NCI-H82 (cell line): ENCODE data around the gene HIPK2.
"Not testable (repeated sequence)": the region's sequence is repeated elsewhere in the genome, so short reads cannot be mapped to it uniquely, and the experiment has no call there.

Experiments used
- DNase-seq: peaks from one replicate; lab custom pipeline; 2025; lab: John Stamatoyannopoulos, UW

The HIPK2 gene

GRCh38 chr7:139623518-139623917 is 154.3 kb downstream of the HIPK2 start:
- DNase-seq = peak; percentile 31

GRCh38 chr7:139620676-139621344 is 157.0 kb downstream of the HIPK2 start:
- peak; percentile 64 for DNase-seq

- DNase-seq = no peak
Observed at GRCh38 chr7:139619367-139619657, 158.5 kb downstream of the HIPK2 start.

- DNase-seq = peak; percentile 50
Observed at GRCh38 chr7:139618482-139619366, 159.1 kb downstream of the HIPK2 start.

- no peak for DNase-seq
Observed at GRCh38 chr7:139617074-139617473, 160.7 kb downstream of the HIPK2 start.

GRCh38 chr7:139614886-139615285 is 162.9 kb downstream of the HIPK2 start:
- DNase-seq = no peak

GRCh38 chr7:139613971-139614411 is 163.8 kb downstream of the HIPK2 start:
- no peak for DNase-seq

- not testable (repeated sequence) for DNase-seq
Observed at GRCh38 chr7:139611556-139611955, 166.2 kb downstream of the HIPK2 start.

- no peak for DNase-seq
Observed at GRCh38 chr7:139610595-139610994, 167.2 kb downstream of the HIPK2 start.

- no peak for DNase-seq
Observed at GRCh38 chr7:139603896-139604295, 173.9 kb downstream of the HIPK2 start.

- no peak for DNase-seq
Observed at GRCh38 chr7:139603282-139603681, 174.5 kb downstream of the HIPK2 start.

GRCh38 chr7:139602143-139602722 is 175.6 kb downstream of the HIPK2 start:
- peak; percentile 56 for DNase-seq

GRCh38 chr7:139601176-139601575 is 176.6 kb downstream of the HIPK2 start:
- DNase-seq = no peak

GRCh38 chr7:139600306-139600705 is 177.5 kb downstream of the HIPK2 start:
- no peak for DNase-seq

GRCh38 chr7:139598642-139599041 is 179.2 kb downstream of the HIPK2 start:
- DNase-seq = no peak

GRCh38 chr7:139597028-139597427 is 180.8 kb downstream of the HIPK2 start:
- DNase-seq = no peak

GRCh38 chr7:139596626-139597025 is 181.2 kb downstream of the HIPK2 start:
- DNase-seq = no peak

- DNase-seq = no peak
Observed at GRCh38 chr7:139595806-139596205, 182.0 kb downstream of the HIPK2 start.

GRCh38 chr7:139594911-139595476 is 182.8 kb downstream of the HIPK2 start:
- DNase-seq = no peak

- no peak for DNase-seq
Observed at GRCh38 chr7:139594090-139594489, 183.7 kb downstream of the HIPK2 start.

- no peak for DNase-seq
Observed at GRCh38 chr7:139592801-139593461, 184.9 kb downstream of the HIPK2 start.

GRCh38 chr7:139591550-139592195 is 186.1 kb downstream of the HIPK2 start:
- no peak for DNase-seq
